Stimulated activated effector memory CD8-positive, alpha-beta T cell treated with anti-CD3 and anti-CD28 coated beads, Interleukin-12 subunit alpha, Interleukin-12 subunit beta, amount 100 ng/mL, for 72 hours (primary cell): ENCODE data around the gene LELP1.
"Not testable (repeated sequence)": the region's sequence is repeated elsewhere in the genome, so short reads cannot be mapped to it uniquely, and the experiment has no call there.

ENCODE experiments used
- ATAC-seq: fragments of 150-1000 bp; cut with Tn5 transposase; 2 replicates; pipeline ENCODE4 v1.10.0; 2021
- DNase-seq, 2 donors: peaks; one replicate each; pipeline ENCODE4 v3.0.0; 2021 to 2022; ENCODE audit warnings: low spot score in 2 of 2
- H3K27ac Mint-ChIP-seq: one replicate; pipeline ENCODE4 v1.8.0; 2022; ENCODE audit warnings: mild to moderate bottlenecking, mixed read lengths
- H3K36me3 Mint-ChIP-seq: one replicate; pipeline ENCODE4 v1.8.0; 2022; ENCODE audit warnings: mild to moderate bottlenecking, mixed read lengths
- H3K4me1 Mint-ChIP-seq: one replicate; pipeline ENCODE4 v1.8.0; 2022; ENCODE audit warnings: mixed read lengths
- H3K4me3 Mint-ChIP-seq: one replicate; pipeline ENCODE4 v1.8.0; 2022; ENCODE audit warnings: mild to moderate bottlenecking, mixed read lengths
- H3K9me3 Mint-ChIP-seq: one replicate; pipeline ENCODE4 v1.8.0; 2022; ENCODE audit warnings: mixed read lengths

LELP1 gene

DNA sequence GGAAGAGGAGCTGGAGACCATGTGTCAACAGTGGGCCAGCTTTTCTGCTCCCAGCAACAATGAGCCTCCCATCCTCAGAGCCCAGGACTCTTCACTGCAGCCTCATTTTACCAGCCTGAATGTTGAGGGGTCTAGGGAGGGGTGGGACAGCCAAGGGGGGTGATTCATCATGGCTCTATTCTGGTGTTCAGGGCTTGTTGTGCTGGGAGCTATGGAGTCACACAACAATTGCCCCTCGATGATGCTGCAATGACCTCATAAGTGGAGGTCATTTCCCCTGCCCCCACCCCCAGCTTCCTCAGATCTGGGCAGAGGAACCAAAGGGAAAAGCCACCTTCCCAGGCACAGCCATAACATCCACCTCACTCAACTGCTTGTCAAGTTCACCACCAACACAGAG, at the start of gene LELP1:
TSS of gene LELP1 (plus strand) at position 301 of the 400 bp plus-strand sequence. CDS start 1,278 bp downstream, outside the sequence.
- ATAC-seq (no peak), DNase-seq (no peak)
- H3K9me3 Mint-ChIP-seq: no peaks in the 10 kb centered on the region
- no peaks in the 10 kb centered on the region for H3K36me3 Mint-ChIP-seq
- no peak within 1 kb of the TSS for H3K27ac Mint-ChIP-seq
- no peak within 1 kb of the TSS for H3K4me3 Mint-ChIP-seq
- no peaks in the 10 kb centered on the region for H3K4me1 Mint-ChIP-seq

DNA sequence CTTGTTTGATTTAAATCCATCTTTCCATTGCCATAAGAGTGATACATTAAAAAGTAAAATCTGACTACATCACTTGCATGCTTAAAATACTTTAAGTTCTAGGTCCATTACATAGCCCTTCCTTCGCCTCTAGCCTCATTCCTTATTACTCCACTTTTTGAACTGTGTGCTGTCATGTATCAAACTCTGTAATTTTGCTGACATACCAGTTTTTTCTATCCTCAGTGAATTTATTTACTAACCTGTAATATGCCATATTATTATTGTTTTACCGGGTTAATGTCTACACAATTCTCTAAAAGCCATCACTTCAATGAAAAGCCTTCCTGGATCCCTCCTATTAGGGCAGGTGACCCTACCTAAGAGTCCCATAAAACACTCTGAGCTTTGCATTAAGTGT, 47.7 kb upstream of the LELP1 start:
- no peaks in the 10 kb centered on the region for H3K36me3 Mint-ChIP-seq
- no peaks in the 10 kb centered on the region for H3K4me1 Mint-ChIP-seq
- H3K27ac Mint-ChIP-seq: no peak overlapping the region
- no peak for ATAC-seq
- H3K9me3 Mint-ChIP-seq: peaks cover 5% of the 10 kb centered on the region
- no peak for DNase-seq
- no peak overlapping the region for H3K4me3 Mint-ChIP-seq

DNA sequence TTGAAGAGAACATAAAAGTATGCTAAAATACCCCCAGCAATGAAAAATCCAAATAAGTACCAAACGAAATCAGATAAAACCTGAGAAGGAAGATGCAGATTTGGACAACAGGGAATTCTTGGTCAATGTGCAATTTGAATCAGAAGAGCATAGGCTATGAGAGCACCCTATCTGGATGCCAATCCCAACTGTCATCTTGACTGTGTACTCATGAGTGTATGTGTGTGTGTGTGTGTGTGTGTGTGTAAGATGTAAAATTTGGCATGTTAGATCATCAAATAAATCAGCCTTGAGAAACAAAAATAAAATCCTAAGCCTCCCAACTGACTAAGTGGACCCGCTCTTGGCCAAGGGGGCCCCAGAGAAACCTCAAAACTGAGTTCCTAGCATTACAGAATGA, 34.5 kb upstream of the LELP1 start:
- no peaks in the 10 kb centered on the region for H3K9me3 Mint-ChIP-seq

DNA sequence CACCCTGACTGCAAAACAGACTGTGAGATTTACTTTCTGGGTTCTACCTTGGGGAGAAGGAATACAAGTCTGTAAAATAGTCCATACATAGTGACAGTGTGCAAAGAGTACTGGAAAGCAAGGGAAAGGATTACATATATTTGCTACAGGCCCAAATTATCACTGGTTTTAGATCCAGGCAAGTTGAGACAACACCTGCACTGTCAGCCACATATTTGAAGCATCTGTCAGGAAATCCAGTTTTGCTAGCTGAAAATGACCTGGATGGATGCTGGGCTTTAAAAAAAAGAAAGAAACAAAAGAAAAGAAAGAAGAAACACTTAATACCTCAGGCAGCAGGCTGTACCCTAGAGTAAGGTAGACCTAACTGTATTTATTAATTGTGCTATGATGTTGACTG, 28.6 kb upstream of the LELP1 start:
- ATAC-seq: no peak
- H3K27ac Mint-ChIP-seq: no peak overlapping the region

More for the DNA sequence above, 34.5 kb upstream of the LELP1 start:
- Mint-ChIP-seq H3K4me3 (no peak overlapping the region), H3K27ac (no peak overlapping the region), H3K4me1 (no peaks in the 10 kb centered on the region), H3K36me3 (no peaks in the 10 kb centered on the region)
- DNase-seq (no peak), ATAC-seq (no peak)

DNA sequence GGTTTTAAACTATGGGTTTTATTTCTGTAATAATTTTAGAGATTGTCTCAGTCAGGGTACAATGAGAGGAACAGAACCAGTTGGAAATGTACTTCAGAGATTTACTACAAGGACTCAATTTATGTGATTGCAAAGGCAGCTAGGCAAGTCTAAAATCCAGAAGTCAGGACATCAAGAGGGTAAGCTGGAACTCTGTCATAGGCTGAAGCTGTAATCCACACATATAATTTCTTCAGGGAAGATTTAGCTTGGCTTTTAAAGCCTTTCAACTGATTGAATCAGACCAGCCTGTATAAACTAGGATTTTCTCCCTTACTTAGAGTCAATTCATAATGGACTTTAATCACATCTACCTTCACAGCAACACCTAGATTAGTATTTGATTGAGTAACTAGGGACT, 24.3 kb upstream of the LELP1 start:
- no peaks in the 10 kb centered on the region for H3K9me3 Mint-ChIP-seq
- DNase-seq: no peak
- no peak overlapping the region for H3K4me3 Mint-ChIP-seq

More for the DNA sequence above, 28.6 kb upstream of the LELP1 start:
- no peaks in the 10 kb centered on the region for H3K36me3 Mint-ChIP-seq
- H3K4me3 Mint-ChIP-seq: no peak overlapping the region
- no peaks in the 10 kb centered on the region for H3K9me3 Mint-ChIP-seq
- H3K4me1 Mint-ChIP-seq: no peaks in the 10 kb centered on the region
- DNase-seq: no peak

DNA sequence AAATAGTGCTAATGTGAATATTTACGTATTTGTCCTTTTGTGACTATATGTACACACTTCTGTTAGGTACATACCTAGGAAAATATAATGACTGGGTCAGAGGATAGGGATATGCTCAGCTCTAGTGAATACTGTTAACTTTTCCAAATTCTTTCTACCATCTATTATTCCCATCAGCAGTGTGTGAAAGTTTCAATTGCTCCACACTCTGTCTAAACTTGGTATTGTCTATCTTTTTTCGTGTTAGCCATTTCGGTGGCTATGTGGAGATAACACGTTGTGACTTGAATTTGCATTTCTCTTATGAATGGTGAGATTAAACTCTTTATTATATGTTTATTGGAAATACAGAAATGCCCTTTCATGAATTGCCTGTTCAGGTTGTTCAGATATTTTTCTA, 22.7 kb upstream of the LELP1 start:
- ATAC-seq: no peak

More for the DNA sequence above, 24.3 kb upstream of the LELP1 start:
- Mint-ChIP-seq H3K27ac (no peak overlapping the region), H3K4me1 (no peaks in the 10 kb centered on the region), H3K36me3 (no peaks in the 10 kb centered on the region)
- no peak for ATAC-seq

DNA sequence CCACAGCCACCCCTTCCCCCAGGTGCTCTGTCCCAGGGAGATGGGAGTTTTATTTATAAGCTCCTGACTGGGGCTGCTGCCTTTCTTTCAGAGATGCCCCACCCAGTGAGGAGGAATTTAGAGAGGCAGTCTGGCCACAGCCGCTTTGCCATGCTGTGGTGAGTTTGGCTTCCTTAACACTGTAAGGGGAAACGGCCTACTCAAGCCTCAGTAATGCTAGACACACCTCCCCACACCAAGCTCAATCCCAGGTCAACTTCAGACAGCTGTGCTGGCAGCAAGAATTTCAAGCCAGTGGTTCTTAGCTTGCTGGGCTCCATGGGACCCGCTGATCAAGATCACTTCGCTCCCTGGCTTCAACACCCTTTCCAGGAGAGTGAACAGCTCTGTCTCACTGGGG, 14.9 kb upstream of the LELP1 start:
- not testable (repeated sequence) for H3K27ac Mint-ChIP-seq, H3K36me3 Mint-ChIP-seq, H3K4me3 Mint-ChIP-seq, DNase-seq, ATAC-seq, H3K9me3 Mint-ChIP-seq, H3K4me1 Mint-ChIP-seq

More for the DNA sequence above, 22.7 kb upstream of the LELP1 start:
- no peak for DNase-seq
- H3K27ac Mint-ChIP-seq: no peak overlapping the region
- peaks cover 2% of the 10 kb centered on the region for H3K9me3 Mint-ChIP-seq
- H3K4me3 Mint-ChIP-seq: no peak overlapping the region
- no peaks in the 10 kb centered on the region for H3K4me1 Mint-ChIP-seq
- H3K36me3 Mint-ChIP-seq: no peaks in the 10 kb centered on the region

DNA sequence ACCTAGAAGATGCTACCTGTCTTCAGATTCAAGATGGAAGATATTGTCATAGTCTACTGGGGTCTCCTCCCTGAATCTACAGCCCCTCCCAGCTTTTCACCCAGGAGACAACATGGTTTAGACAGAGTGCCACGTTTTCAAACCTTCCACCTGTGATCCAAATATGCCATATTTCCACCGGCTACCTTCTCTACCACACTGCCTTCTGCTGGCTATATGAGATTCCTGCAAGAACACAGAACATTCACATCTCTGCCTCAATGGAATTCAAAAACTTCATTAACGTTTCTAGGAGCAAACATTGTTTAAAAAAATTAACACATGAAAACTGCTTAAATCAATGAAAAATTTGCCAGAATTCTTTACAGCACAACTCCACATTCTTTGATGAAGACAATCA, 12.9 kb upstream of the LELP1 start:
- no peak for ATAC-seq
- Mint-ChIP-seq H3K36me3 (no peaks in the 10 kb centered on the region), H3K4me1 (no peaks in the 10 kb centered on the region), H3K4me3 (no peak overlapping the region), H3K27ac (no peak overlapping the region), H3K9me3 (peaks cover 4% of the 10 kb centered on the region)
- no peak for DNase-seq

DNA sequence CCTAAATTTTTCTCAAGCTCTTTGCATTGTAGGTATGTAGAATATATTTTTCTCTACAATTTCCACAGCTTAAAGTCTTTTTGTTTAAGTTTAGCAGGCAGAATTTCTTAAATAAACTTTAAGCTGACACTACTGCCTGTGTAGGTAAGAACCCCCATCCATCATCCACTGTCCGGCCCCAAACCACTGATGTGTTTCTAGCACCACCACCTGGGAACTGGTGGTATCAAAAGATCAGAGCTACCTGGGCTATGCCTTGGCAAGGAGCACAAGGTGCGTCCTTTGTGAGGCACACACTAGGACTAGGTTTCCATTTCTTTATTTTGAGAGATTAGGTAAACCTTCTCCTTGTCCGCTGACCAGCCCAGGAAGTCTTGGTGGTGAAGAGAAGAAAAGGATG, 10.5 kb upstream of the LELP1 start:
- Mint-ChIP-seq H3K4me3 (no peak overlapping the region), H3K27ac (no peak overlapping the region), H3K4me1 (no peaks in the 10 kb centered on the region), H3K9me3 (no peaks in the 10 kb centered on the region), H3K36me3 (no peaks in the 10 kb centered on the region)
- no peak for DNase-seq
- no peak for ATAC-seq

DNA sequence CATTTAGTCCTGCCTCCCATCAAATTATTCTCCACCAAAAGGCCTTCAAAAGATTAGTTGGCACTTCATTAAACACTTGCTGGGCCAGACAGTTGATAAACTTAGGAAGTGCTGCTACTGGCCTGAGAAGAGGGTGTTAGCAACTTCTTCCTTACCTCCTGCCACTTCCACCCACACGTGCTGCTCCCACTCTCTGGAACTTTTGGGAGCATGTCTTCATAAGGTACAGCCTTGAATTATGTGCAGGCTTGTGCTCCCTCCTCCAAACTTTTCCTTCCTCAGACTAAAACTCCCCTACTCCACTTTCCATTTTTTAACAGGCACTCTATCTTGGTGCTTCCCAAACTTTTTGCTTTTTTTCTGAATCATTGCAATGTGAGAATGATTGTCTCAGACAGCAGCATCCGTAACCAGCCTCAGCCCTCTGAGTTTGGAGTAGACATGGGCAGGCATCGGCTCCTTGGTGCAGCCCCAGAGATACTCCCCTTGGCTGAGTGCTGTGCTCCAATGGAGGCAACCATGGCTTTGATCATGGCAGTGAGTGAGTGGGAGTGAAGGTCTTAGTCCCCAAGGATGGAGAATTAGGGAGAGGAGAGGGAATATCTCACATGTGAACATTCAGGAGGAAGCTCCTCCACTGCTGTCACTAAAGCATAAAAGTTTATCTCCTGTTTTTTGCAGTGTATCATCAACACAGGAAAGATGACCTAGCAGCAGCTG, 8.7 kb upstream of the LELP1 start:
- no peak overlapping the region for H3K27ac Mint-ChIP-seq
- DNase-seq (no peak), ATAC-seq (no peak)
- no peak overlapping the region for H3K4me3 Mint-ChIP-seq
- H3K4me1 Mint-ChIP-seq: no peaks in the 10 kb centered on the region
- no peaks in the 10 kb centered on the region for H3K36me3 Mint-ChIP-seq
- H3K9me3 Mint-ChIP-seq: no peaks in the 10 kb centered on the region

DNA sequence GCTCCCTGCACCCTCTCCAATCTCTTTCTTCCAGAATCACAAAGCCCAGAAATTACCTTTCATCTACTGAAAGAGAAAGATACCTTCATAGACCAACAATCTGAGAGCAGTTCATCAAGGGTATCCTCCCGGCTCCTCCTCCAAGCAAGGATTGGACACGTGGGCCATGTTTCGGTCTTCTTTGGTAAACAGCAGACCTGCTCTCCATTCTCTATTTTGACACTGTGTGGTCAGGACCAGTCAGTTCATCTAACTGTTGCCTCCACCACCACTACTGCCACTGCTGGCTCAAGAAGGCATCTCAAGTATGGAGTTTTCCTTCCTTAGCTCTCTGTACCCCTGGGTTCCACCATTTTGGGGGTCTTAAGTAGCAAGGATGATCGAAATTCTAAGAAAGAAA, 8.0 kb upstream of the LELP1 start:
- DNase-seq (no peak), ATAC-seq (no peak)
- H3K9me3 Mint-ChIP-seq: no peaks in the 10 kb centered on the region
- no peak overlapping the region for H3K4me3 Mint-ChIP-seq
- no peaks in the 10 kb centered on the region for H3K4me1 Mint-ChIP-seq
- no peaks in the 10 kb centered on the region for H3K36me3 Mint-ChIP-seq
- no peak overlapping the region for H3K27ac Mint-ChIP-seq

DNA sequence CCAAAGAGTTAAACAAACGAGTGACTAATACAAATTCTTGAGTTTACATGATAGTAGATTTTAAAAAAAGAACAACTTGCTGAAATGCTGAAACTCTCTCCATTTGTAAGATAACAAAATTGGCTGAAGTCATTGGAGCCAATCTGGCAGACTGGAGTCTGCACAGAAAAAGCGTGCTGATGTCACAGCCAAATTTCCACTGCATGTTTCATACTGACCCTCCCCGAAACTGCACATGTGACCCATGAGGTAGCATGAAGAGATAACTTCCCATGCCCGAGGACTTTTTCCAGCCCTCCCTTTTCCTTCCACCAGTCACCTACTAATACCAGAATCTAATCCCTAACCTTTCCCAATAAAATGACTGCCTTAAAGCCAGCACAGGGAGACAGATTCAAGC, 1.2 kb upstream of the LELP1 start:
- ATAC-seq: no peak
- Mint-ChIP-seq H3K9me3 (no peaks in the 10 kb centered on the region), H3K27ac (no peak overlapping the region), H3K4me1 (no peaks in the 10 kb centered on the region), H3K36me3 (no peaks in the 10 kb centered on the region), H3K4me3 (no peak overlapping the region)
- no peak for DNase-seq

DNA sequence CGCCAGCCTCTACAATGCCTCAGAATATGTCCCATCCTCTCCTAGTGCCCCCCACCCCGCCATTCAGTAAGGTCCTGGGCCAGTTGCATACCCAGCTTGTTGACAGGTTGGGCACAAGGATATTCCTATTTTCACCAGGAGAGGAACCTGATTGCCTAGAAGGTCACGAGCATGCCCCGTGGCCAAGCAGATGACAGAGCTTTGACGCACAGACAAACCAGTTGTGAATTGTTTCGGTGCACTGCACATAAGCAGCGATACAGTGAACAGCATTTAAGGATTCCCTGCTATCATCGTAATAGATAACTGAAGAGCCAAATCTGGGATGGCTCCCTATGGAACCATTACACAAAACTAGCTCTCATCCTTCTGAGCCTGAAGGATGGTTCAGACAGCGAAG, 3.4 kb downstream of the LELP1 start:
- no peak for ATAC-seq
- DNase-seq: no peak
- no peaks in the 10 kb centered on the region for H3K9me3 Mint-ChIP-seq
- H3K27ac Mint-ChIP-seq: no peak overlapping the region
- no peak overlapping the region for H3K4me3 Mint-ChIP-seq
- no peaks in the 10 kb centered on the region for H3K36me3 Mint-ChIP-seq
- H3K4me1 Mint-ChIP-seq: no peaks in the 10 kb centered on the region

DNA sequence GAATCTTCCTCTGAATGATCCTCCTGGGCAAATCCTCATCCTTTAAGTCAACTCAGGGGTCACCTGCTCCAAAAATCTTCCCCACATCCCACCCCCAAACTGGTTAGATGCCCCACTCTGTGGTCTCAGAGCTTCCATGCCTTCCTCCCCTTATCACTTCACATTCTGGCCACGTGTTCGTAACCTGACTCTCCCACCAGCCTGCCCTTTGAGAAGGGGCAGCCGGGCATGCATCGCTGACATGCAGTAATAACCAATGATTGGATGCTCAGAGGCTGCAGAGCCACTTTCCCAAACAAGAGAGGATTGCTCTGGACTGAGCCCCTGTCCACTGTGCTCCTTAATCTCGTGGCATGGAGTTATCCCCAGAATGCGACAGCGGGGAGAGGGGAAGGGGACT, 7.0 kb downstream of the LELP1 start:
- Mint-ChIP-seq H3K4me3 (no peak overlapping the region), H3K4me1 (no peaks in the 10 kb centered on the region), H3K36me3 (no peaks in the 10 kb centered on the region), H3K27ac (no peak overlapping the region), H3K9me3 (no peaks in the 10 kb centered on the region)
- no peak for DNase-seq
- no peak for ATAC-seq

DNA sequence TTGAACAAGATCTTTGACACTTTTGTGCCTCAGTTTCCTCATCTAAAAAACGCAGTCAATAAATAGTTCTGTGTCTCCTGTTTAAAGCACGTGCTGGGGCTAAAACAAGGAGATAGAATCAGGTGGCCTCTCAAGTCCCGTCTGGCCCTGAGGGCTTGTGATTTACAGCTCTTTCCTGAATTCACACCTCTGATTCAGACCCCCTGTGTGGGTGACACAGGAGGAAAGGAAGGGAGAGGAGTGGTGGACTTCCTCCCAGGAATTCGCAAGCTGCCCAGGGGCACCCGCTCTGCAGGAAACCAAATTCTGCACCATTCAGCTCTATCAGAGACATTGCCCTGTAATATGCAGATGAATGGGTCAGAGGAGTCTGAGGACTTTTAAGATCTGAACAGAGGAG, 9.0 kb downstream of the LELP1 start:
- ATAC-seq (no peak), DNase-seq (no peak)
- H3K4me1 Mint-ChIP-seq: no peaks in the 10 kb centered on the region
- no peak overlapping the region for H3K4me3 Mint-ChIP-seq
- no peaks in the 10 kb centered on the region for H3K36me3 Mint-ChIP-seq
- no peak overlapping the region for H3K27ac Mint-ChIP-seq
- H3K9me3 Mint-ChIP-seq: no peaks in the 10 kb centered on the region

DNA sequence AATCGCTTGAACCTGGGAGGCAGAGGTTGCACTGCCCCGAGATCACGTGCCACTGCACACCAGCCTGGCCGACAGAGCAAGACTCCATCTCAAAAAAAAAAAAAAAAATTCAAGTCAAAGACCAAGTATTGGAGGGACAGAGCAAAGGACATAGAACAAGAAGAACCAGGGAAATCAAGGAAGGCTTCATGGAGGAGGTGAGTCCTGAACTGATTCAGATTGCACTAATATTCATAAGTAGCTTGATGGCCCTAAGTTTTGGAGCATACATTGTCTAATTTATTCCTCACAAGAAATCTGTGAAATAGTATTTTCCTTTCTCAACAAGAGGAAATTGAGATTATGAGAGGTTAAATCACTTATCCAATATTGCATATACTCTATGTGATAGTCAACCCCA, 10.3 kb downstream of the LELP1 start:
- H3K36me3 Mint-ChIP-seq: no peaks in the 10 kb centered on the region
- H3K4me1 Mint-ChIP-seq: no peaks in the 10 kb centered on the region
- no peak overlapping the region for H3K27ac Mint-ChIP-seq
- ATAC-seq: no peak
- H3K4me3 Mint-ChIP-seq: no peak overlapping the region
- DNase-seq: no peak
- no peaks in the 10 kb centered on the region for H3K9me3 Mint-ChIP-seq

DNA sequence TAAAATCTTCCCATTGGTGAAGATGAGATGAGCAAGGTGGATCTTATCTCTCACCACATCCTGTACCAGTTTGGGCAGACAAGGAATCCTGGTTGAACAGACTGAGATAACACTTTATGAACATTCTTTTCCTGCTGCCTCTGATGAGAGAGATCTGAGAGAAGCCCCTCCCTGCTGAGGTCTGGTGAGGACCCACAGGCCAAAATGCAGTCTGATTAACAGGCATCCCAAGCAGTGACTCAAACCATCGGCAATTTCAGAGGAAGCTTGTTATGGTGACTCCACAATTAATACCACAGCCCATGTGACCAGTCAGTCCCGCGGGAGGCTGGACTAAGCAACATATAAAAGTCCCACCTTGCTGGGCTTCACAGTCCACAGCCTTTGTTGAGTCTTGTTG, 14.0 kb downstream of the LELP1 start, which contains the start of gene PRR9:
TSS of gene PRR9 (plus strand) at position 373 of the 400 bp plus-strand sequence. CDS start 561 bp downstream, outside the sequence.
- no peak within 1 kb of the TSS for H3K4me3 Mint-ChIP-seq
- no peak for DNase-seq
- H3K27ac Mint-ChIP-seq: no peak within 1 kb of the TSS
- H3K9me3 Mint-ChIP-seq: no peaks in the 10 kb centered on the region
- peak; percentile 5 for ATAC-seq
- H3K36me3 Mint-ChIP-seq: no peaks in the 10 kb centered on the region
- H3K4me1 Mint-ChIP-seq: no peaks in the 10 kb centered on the region
